ENCODE measurements around the gene GPR108. TPM values are rescaled to one million over a fixed set of nuclear protein-coding genes. Genes with fewer than 3 reads are reported as not detected.

Gene GPR108
- total RNA-seq, 1 donor from 2014 or later, result 58.2 TPM

DNA sequence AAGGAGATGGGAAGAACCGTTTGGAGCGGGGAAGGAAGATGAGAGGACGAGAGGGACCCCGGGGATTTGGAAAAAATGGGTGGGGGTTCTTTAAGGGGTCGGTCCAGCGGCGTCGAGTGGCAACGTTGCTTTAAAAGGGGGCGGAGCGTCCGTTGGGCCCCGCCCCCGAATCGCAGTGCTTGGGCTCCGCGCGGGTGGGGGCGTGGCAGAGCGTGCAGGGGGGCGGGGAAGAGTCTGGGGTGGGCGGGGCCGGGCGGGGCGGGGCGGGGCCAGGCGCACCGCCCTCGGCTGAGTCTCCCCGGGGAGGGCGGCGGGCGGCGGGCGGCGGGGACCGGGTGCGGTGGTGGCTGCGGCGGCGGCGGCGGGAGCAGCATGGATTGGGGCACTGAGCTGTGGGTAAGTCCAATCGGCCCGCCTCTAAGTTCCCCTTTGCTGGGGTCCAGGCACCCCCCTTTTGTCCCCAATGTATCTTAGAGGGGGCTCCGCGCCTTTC lies 2.1 kb upstream of the GPR108 start, which contains the start of gene TRIP10:
Gene TRIP10, plus strand, starts transcription at position 291 of the 493 bp plus-strand sequence. Its CDS starts 82 bp downstream, at position 373.
- no peak for DNase-seq (ENCODE audit: low read depth)
- peak within 1 kb of the TSS; percentile 98 for H3K4me3 ChIP-seq (ENCODE audit: low read depth, low read length)
- TF ChIP-seq, protein P1, sequence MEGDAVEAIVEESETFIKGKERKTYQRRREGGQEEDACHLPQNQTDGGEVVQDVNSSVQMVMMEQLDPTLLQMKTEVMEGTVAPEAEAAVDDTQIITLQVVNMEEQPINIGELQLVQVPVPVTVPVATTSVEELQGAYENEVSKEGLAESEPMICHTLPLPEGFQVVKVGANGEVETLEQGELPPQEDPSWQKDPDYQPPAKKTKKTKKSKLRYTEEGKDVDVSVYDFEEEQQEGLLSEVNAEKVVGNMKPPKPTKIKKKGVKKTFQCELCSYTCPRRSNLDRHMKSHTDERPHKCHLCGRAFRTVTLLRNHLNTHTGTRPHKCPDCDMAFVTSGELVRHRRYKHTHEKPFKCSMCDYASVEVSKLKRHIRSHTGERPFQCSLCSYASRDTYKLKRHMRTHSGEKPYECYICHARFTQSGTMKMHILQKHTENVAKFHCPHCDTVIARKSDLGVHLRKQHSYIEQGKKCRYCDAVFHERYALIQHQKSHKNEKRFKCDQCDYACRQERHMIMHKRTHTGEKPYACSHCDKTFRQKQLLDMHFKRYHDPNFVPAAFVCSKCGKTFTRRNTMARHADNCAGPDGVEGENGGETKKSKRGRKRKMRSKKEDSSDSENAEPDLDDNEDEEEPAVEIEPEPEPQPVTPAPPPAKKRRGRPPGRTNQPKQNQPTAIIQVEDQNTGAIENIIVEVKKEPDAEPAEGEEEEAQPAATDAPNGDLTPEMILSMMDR (conservative IDR thresholded peaks at IDR 0.05; ENCODE audit: low read depth, low read length), result no peak

DNA sequence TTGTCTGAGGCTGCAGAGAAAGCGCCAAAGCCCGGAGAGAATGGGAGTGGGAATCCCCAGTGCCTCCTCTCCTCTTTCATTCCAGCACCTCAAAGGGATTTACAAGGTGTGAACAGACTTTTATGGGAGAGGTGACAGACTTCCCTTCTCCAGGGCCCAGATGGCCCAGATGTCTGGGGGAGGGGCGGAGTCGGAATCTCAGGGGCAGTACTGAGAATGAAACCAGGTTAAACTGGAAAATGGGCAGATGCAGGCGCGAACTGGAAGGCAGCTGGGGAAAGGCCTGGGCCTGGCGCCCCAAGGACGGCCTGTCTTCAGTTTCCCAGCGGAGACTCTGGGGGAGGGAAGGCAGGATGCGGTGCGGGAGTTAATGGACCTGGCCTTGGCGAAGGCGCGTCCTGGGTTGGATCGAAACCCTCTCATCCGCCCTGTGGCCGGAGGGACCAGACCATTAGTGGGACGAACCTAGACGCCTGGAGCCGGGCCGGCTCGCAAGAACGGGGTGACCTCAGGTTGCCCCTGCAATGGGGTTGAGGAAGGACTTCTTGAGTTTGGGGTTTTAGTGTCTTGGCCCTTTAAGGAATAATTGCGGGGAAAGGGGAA lies 1.5 kb upstream of the GPR108 start:
- H3K4me3 ChIP-seq (ENCODE audit: low read depth, low read length), result peak overlapping the region; percentile 53
- TF ChIP-seq, protein P1 (conservative IDR thresholded peaks at IDR 0.05; ENCODE audit: low read depth, low read length), result no peak
- no peak for DNase-seq (ENCODE audit: low read depth)

DNA sequence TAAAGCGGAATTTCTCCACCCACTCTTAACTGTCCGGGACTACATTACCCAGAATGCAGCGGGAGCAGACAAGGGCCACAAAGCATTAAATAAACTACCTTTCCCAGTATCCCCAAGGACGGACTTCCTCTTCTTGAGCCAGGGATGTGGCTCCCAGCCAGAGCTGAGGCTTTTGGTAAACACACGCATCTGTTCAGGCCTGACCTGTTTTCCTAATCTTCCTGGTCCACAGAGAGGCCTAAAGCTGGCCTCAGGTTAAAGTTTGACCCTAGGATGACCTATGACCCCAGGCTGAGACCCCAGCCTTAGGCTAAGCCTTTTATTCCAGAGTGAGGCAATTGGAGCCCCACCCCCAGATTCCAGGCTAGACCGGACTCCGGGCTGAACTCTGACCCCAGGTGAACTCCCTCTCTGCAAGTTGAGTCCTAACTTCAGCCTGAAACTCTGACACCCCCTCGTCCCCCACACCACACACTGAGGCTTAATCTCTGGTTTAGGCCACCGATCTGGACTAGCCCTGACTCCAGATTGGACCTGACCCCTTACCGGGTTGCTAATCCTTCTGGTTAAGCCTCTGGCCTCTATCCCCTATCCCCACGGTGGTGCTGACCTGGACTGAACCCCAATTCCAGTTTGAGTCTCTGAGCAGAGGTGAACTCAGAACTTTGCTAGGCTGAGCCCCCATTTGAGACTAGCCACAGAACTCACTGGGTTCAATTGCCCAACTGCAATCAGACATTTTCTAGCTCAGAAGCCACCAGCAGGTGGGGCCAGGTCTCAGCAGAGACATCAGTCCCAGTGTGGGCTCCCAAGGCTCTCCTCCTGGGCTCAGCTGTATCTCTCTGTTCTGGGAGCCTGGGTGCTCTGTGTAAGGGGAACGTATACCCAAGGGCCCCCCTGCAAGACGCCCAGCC lies 750 bp upstream of the GPR108 start:
- peak overlapping the region; percentile 53 for H3K4me3 ChIP-seq (ENCODE audit: low read depth, low read length)
- DNase-seq (ENCODE audit: low read depth), result no peak
- TF ChIP-seq, protein P1 (conservative IDR thresholded peaks at IDR 0.05; ENCODE audit: low read depth, low read length), result peak; percentile 86

DNA sequence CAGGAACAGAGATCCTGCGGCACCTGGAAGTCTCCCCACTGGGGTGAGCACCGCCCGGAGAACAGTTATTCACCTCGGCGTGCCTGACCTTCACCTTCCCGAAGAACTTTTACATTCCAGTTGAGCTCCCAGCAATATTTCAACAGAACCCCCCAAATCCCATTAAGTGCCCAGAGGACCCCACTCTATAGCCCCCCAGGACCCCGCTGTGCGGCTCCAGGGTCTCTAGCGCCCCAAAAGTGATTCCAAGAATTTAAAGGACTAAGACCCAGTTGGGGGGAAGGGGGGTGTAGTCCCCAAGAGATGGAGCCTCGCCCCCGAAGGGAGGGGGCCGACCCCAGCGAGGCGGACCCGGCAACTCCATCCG lies 480 bp downstream of the GPR108 start:
- no peak for DNase-seq (ENCODE audit: low read depth)
- TF ChIP-seq, protein P1 (conservative IDR thresholded peaks at IDR 0.05; ENCODE audit: low read depth, low read length), result no peak
- H3K4me3 ChIP-seq (ENCODE audit: low read depth, low read length), result peak overlapping the region; percentile 99

DNA sequence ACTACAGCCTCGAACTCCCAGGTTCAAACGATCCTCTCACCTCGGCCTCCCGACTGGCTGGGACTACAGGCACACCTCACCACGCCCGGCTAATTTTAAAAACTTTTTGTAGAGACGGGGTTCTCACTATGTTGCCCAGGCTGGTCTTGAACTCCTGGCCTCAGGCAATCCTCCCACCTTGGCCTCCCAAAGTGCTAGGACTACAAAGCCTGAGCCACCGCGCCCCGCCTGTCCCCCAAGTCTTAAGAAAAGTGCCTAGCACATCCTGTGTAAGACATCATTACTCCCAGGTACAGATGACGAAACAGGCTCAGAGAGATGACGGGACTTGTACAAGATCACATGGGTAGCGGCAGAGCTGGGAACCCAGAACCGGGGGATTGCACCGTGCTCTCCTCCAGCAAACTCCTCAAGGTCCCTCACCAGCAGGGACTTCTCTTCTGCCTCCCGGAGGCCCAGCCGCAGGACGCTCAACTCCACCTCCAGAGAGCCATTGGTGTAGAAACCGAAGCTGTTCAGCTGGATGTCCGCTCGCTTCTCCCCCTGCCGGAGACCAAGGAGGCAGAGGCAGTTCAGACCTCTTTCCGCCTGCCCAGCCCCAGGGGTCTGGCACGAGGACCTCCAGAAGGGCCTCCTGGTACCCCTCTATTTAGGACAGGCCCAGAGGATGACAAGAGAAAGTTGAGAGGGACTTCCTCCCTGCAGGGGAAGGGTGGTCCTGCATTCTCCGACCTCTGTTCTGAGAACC lies 1.0 kb downstream of the GPR108 start:
- TF ChIP-seq, protein P1 (conservative IDR thresholded peaks at IDR 0.05; ENCODE audit: low read depth, low read length), result peak; percentile 72
- no peak for DNase-seq (ENCODE audit: low read depth)
- peak overlapping the region; percentile 99 for H3K4me3 ChIP-seq (ENCODE audit: low read depth, low read length)

DNA sequence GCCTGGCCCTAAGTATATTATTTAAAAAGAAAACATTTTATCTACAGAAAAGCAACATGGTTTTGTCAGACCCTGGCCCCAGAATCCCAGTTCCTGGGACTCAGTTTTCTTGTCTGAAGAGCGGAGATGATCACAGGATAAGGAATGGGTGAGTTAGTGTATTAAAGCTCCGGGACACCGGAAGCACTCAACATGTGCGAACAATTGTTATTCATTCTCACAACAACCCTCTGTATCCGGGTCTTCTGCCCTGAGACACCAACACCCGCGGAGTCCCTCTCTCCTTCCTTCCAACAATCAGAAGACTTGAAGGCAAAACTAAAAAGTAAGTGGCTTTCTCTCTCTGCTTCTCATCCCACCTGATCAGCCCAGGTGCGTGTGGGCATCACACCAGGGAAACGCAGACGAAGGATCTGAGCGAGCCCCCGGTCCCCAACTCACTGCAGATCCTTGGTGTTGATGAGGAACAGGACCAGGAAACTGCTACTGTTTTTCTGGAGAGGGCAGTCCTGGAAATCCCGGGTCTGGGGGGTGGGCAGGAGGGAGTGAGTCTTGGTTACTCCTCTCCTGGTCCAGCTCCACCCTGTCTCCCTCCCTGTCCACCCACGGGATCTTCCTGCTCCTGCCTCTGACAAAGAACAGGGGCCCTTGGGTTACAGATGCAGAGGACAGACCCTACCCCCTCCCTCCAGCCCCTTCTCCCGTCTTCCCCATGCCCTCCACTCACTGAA lies 2.0 kb downstream of the GPR108 start:
- TF ChIP-seq, protein P1 (conservative IDR thresholded peaks at IDR 0.05; ENCODE audit: low read depth, low read length), result no peak
- H3K4me3 ChIP-seq (ENCODE audit: low read depth, low read length), result peak overlapping the region; percentile 99
- no peak for DNase-seq (ENCODE audit: low read depth)
